ENCODE results near the gene PAPSS1. TPM values are rescaled to one million over a fixed set of nuclear protein-coding genes. Genes with fewer than 3 reads are reported as not detected.

The PAPSS1 gene
- total and polyA plus RNA-seq, 2 donors (not counting 3 experiments of a cell fraction or from before 2014, with no cell fraction given), result 69.6 to 77.2 TPM

DNA sequence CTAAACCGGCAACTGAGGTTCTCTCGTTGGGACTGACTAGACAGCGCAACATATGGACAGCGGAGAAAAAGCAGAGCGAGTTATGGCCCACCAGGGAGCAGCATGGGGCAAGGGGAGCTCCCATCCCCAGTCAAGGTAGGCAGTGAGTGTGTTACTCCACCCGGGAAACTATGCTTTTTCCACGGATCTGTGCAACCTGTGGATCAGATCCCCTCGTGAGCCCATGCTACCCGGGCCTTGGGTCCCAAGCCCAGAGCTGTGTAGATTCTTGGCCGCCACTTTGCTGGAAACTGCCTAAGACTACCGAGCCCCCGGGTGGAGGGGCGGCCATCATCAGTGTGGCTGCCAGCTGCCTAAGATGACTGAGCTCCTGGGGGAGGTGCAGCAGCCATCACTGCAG, 140.9 kb downstream of the PAPSS1 start:
- CTCF ChIA-PET, result no interaction called here
- POLR2A ChIA-PET, result no interaction called here
- TF ChIP-seq FOS (IDR thresholded peaks at IDR 0.05; ENCODE audit: borderline replicate concordance, insufficient read depth, low read length) (no peak), GATA2 (IDR thresholded peaks at IDR 0.05; ENCODE audit: insufficient read depth, insufficient read length, low read depth, low read length) (no peak), EZH2 (IDR thresholded peaks at IDR 0.05; ENCODE audit: borderline replicate concordance, low read depth, low read length, severe bottlenecking) (no peak), POLR2A (IDR thresholded peaks at IDR 0.05; ENCODE audit: low read depth, low read length) (no peak), JUN (IDR thresholded peaks at IDR 0.05; ENCODE audit: borderline replicate concordance, insufficient read depth, insufficient read length, low read depth) (no peak), MYC (IDR thresholded peaks at IDR 0.05; ENCODE audit: low read depth, low read length) (no peak), POLR2AphosphoS5 (IDR thresholded peaks at IDR 0.05; ENCODE audit: insufficient read depth, low read depth, low read length) (no peak)
- TF ChIP-seq, protein P1, sequence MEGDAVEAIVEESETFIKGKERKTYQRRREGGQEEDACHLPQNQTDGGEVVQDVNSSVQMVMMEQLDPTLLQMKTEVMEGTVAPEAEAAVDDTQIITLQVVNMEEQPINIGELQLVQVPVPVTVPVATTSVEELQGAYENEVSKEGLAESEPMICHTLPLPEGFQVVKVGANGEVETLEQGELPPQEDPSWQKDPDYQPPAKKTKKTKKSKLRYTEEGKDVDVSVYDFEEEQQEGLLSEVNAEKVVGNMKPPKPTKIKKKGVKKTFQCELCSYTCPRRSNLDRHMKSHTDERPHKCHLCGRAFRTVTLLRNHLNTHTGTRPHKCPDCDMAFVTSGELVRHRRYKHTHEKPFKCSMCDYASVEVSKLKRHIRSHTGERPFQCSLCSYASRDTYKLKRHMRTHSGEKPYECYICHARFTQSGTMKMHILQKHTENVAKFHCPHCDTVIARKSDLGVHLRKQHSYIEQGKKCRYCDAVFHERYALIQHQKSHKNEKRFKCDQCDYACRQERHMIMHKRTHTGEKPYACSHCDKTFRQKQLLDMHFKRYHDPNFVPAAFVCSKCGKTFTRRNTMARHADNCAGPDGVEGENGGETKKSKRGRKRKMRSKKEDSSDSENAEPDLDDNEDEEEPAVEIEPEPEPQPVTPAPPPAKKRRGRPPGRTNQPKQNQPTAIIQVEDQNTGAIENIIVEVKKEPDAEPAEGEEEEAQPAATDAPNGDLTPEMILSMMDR (IDR thresholded peaks at IDR 0.05; ENCODE audit: extremely low read depth in 1 of 2, insufficient read depth in 1 of 2, low read depth in 1 of 2, low read length in 2 of 2), result no peak
- TF ChIP-seq, protein P2, sequence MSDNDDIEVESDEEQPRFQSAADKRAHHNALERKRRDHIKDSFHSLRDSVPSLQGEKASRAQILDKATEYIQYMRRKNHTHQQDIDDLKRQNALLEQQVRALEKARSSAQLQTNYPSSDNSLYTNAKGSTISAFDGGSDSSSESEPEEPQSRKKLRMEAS (IDR thresholded peaks at IDR 0.05; ENCODE audit: insufficient read depth, insufficient read length), result no peak

More for the DNA sequence above, 140.9 kb downstream of the PAPSS1 start:
- H3K27me3 ChIP-seq (ENCODE audit: control insufficient read depth in 2 of 2, insufficient read depth in 2 of 2, low read length in 2 of 2), result no peaks in the 10 kb centered on the region
- no peak overlapping the region for H3K4me2 ChIP-seq (ENCODE audit: insufficient read depth, low read length)
- FAIRE-seq, result no peak
- intact Hi-C loops (cut with micrococcal nuclease), result no loop called here
- H4K20me1 ChIP-seq (replicated peaks; ENCODE audit: control insufficient read depth, extremely low read depth, insufficient read depth, low read length), result no peaks in the 10 kb centered on the region
- no peaks in the 10 kb centered on the region for H3K9me1 ChIP-seq (replicated peaks; ENCODE audit: control insufficient read depth, extremely low read depth, insufficient read depth, low read length)
- H2AFZ ChIP-seq (ENCODE audit: low read depth, low read length), result no peak overlapping the region
- H3K36me3 ChIP-seq (ENCODE audit: control insufficient read depth in 2 of 2, extremely low read depth in 1 of 2, insufficient read depth in 2 of 2, low read length in 2 of 2), result no peaks in the 10 kb centered on the region
- H3K4me3 ChIP-seq (replicated peaks in 1 of 3; ENCODE audit: insufficient read depth in 1 of 3, low read depth in 1 of 3, low read length in 3 of 3), result no peak overlapping the region
- no TSS peak for BruUV-seq (replicated peaks)
- no peak overlapping the region for H3K9ac ChIP-seq (replicated peaks; ENCODE audit: extremely low read depth, insufficient read depth, low read length)
- no peaks in the 10 kb centered on the region for H3K4me1 ChIP-seq (ENCODE audit: control insufficient read depth, extremely low read depth, insufficient read depth, low read length)
- no peak overlapping the region for H3K27ac ChIP-seq (ENCODE audit: insufficient read depth, low read depth, low read length)
- H3K9me3 ChIP-seq (replicated peaks; ENCODE audit: control insufficient read depth, insufficient read depth, low read length), result no peaks in the 10 kb centered on the region
- DNase-seq (ENCODE audit: low read depth, low spot score), result no peak
- H3K79me2 ChIP-seq (ENCODE audit: control insufficient read depth, insufficient read depth, low read length), result no peaks in the 10 kb centered on the region
- dilution Hi-C loops (cut with MboI; ENCODE audit: extremely low pct_ligation_motif_present, low sequenced_read_pairs), result no loop called here
